DMS153 (cell line): ENCODE results near the gene MTERF4.

ENCODE experiments used
- DNase-seq: peaks from one replicate; lab custom pipeline; 2025; lab: John Stamatoyannopoulos, UW

Gene MTERF4

DNA sequence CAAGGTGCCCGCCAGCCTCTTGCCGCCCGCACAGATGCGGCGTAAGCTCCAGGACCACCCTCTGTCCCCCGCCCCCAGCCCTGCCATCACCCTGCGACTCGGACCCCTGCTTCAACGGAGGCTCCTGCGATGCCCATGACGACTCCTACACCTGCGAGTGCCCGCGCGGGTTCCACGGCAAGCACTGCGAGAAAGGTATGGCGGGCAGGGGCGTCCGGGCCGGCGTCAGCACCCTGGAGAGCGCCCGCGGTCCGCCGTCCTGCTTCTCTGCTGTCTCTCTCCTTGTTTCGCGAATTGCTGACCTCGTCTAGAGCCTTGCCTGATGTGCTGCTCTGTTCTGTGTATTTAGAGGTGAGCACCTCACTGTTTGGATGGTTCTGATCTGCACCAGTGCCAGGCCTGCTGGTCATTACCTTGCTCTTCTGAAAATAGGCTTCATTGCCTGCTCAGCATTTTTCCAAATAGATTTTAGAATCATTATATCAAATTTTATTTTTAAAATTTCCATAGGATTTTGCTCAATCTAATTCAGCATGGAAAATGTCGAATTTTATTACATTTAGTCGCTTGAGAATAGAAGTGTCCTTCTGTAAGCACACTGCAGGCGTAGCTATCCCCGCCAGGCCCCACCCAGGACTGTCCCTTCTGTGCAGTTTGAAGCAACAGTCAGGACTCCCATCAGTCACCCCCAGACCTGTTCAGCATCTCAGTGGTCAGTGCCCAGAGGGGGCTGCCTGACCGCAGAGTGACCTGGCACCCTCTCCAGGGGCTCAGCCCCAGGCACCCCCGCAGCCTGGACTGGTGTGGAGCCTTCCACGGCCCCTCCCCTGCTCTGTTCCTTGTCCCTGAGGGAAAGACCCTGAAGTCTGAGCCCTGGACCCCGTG lies 52.1 kb downstream of the MTERF4 start:
- no peak for DNase-seq

DNA sequence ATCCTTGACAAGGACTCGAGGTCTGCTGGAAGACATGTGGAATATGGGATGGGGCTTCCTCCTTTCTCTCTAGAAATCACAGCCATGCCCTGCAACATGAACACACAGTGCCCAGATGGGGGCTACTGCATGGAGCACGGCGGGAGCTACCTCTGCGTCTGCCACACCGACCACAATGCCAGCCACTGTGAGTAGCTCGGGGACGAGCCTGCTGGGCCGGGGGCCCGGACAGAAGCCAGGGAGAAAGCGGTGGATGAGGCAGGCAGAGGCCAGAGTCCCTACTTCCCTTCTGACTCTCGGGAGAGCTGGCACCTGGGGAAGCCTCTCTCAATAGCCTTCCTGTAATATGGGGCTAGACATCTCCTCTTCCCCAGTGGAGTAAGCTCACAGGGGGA lies 53.1 kb downstream of the MTERF4 start:
- DNase-seq, result no peak

DNA sequence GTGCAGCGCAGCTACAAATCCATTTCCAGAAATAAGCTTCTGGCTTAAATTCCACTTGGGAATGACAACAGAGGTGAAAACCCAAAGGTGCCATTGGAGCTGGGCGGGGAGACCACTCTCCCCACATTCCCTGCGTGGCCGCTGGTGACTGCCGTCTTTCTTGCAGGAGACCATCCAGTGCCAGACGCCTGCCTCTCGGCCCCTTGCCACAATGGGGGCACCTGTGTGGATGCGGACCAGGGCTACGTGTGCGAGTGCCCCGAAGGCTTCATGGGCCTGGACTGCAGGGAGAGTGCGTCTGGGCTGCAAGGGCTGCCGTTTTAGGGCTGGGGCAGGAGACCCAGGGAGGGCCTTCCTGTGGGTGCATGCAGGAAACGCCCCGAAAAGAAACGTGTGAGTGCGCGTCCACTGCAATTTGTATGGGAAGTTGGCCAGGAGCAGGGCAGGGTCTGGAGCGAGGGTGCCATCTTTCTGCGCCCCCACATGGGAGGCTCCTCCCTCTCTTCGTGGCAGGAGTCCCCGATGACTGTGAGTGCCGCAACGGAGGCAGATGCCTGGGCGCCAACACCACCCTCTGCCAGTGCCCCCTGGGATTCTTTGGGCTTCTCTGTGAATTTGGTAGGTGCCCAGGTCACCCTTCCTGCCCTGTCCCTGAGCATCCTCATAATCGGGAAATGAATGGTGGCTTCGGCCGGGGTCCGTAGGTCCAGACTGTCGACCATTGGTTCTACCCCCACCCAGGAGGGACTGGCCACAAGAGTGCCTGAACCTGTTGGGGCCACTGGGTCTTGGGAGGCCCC lies 53.7 kb downstream of the MTERF4 start:
- no peak for DNase-seq

DNA sequence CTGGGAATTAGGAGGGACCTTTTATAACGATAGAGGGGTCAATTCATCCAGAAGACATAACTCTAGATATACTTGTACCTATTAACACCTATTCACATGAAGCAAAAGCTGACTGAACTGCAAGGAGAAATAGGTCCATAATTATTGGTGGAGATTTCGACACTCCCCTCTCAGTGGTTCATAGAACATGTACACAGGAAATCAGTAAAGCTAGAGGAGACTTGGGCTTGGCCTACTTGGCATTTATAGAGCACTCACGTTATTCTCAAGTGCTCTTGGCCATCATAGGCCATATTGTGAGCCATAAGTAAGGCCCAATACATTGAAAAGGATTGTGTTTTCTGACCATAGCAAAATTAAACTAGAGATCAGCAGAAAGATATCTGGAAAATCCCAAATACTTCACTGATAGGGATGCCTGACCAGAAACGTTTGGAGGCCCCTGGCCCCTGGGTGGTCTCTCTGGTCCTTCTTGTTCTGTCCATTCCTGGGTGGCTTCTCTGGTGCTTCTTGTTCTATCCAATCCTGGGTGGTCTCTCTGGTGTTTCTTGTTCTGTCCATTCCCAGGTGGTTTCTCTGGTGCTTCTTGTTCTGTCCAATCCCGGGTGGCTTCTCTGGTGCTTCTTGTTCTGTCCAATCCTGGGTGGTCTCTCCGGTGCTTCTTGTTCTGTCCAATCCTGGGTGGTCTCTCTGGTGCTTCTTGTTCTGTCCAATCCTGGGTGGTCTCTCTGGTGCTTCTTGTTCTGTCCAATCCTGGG lies 54.7 kb downstream of the MTERF4 start:
- no peak for DNase-seq
